BJ (cell line): Measurements from ENCODE around the gene F5. TPM values are rescaled to one million over a fixed set of nuclear protein-coding genes. Genes with fewer than 3 reads are reported as not detected.

Experiments used
- CTCF ChIA-PET: fragments of 350-600 bp; formaldehyde crosslinking; extraction: SDS; loops from one replicate; lab custom pipeline; 2021; ENCODE audit warnings: antibody characterized with exemption, inconsistent platforms; lab: Yijun Ruan, JAX
- POLR2A ChIA-PET: fragments of 300-600 bp; sonication (Branson Sonifier 250); formaldehyde crosslinking; extraction: SDS; loops from one replicate; lab custom pipeline; 2021; ENCODE audit warnings: antibody characterized with exemption; lab: Charles Lee
- DNase-seq: peaks from one replicate; pipeline ENCODE4 v3.0.0-alpha.2; 2011; ENCODE audit warnings: low read depth
- H3K27me3 ChIP-seq: 2 replicates; pipeline ENCODE4 v1.6.0; 2011; ENCODE audit warnings: low read length; ENCODE audit not compliant: control insufficient read depth, insufficient read depth
- H3K36me3 ChIP-seq: 2 replicates; pipeline ENCODE4 v1.5.1; 2011; ENCODE audit warnings: low read length; ENCODE audit not compliant: control insufficient read depth, insufficient read depth
- H3K4me3 ChIP-seq: 2 replicates; pipeline ENCODE4 v1.5.1; 2011; ENCODE audit warnings: low read depth, mild to moderate bottlenecking, control low read depth, low read length
- polyA plus RNA-seq: library from polyadenylated mRNA; depleted of rRNA; stranded (reverse); fragments of >200 nt; gene quantifications from 2 replicates; pipeline ENCODE4 v1.2.3, GENCODE V29; 2011
- TF ChIP-seq, protein P1 (sequence below): IDR thresholded peaks from 2 replicates; pipeline ENCODE4 v1.5.1; 2011; ENCODE audit warnings: low read depth, mild to moderate bottlenecking, control low read depth, inconsistent platforms, low read length, moderate library complexity; ENCODE audit not compliant: insufficient read depth

Gene F5
- polyA plus RNA-seq, 1 experiment: not detected

DNA sequence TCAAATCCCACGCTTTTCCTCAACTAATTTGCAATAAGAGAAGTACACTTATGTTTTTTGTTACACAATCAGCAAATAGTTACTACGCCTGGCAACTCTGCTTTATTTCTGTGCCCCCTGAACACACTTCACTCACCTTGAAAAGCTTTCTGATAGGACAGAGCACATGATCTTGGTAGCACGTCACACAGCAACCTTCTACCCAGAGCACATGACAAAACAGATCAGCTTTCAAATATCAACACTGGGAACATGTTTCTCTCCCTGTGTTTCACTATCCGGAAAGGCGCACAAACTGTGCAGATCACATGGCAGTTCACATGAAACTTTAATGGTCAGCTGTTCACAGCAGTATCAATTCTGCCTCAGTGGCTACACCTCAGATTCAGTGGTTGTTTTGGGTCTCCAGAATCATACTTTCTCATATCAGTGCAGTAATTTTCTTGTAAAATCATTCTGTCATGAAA lies 102.7 kb downstream of the F5 start:
- ChIA-PET CTCF (interaction anchor here (0.8 to 1.4 kb wide), 2 partner anchors 11 to 62 kb away, joined by 3 read pairs; no protein-coding TSS in a partner anchor), POLR2A (no interaction called here)
- Histone ChIP-seq H3K4me3 (no peak overlapping the region), H3K27me3 (no peaks in the 10 kb centered on the region), H3K36me3 (no peaks in the 10 kb centered on the region)
- DNase-seq: no peak
- TF ChIP-seq, protein P1, sequence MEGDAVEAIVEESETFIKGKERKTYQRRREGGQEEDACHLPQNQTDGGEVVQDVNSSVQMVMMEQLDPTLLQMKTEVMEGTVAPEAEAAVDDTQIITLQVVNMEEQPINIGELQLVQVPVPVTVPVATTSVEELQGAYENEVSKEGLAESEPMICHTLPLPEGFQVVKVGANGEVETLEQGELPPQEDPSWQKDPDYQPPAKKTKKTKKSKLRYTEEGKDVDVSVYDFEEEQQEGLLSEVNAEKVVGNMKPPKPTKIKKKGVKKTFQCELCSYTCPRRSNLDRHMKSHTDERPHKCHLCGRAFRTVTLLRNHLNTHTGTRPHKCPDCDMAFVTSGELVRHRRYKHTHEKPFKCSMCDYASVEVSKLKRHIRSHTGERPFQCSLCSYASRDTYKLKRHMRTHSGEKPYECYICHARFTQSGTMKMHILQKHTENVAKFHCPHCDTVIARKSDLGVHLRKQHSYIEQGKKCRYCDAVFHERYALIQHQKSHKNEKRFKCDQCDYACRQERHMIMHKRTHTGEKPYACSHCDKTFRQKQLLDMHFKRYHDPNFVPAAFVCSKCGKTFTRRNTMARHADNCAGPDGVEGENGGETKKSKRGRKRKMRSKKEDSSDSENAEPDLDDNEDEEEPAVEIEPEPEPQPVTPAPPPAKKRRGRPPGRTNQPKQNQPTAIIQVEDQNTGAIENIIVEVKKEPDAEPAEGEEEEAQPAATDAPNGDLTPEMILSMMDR: no peak

DNA sequence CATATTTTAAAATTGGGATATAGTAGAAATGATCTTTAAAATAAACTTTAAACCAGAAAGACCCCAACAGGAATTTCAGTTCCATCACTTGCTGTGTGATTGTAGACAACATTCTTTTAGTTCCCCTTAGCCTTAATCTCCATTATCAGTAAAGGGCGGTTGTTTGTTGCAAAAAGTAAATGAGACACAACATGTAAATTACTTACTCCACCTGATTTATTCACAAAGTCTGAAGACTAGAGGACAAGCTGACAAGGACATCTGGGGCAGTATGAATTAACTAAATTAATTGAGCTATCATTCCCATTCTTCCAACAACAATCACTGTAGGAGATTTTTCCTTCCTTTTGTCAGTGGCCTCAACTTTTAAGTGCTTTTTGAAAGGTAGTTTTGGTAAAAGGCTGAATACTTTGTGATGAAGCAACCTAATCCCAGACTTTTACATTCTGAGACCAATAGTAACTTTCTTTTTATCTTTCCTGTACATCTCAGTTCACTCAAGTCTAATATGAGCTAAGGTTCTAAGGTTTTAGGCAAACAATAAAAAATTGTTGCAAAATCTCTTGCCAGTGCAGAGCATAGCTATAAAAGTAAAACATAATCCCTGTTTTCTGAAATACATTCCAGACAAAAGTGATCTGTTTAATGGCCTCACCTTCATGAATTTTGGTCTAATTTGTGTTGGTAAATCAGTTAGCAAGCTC lies 106.8 kb downstream of the F5 start:
- no peak for DNase-seq
- Histone ChIP-seq H3K36me3 (0 out of 2 replicates have a peak, but pooled peaks cover 1% of the 10 kb centered on the region), H3K4me3 (no peak overlapping the region), H3K27me3 (no peaks in the 10 kb centered on the region)
- TF ChIP-seq, protein P1: no peak
- ChIA-PET POLR2A (no interaction called here), CTCF (interaction anchor here (1.1 to 1.4 kb wide), 2 partner anchors 16 to 67 kb away, joined by 3 to 4 read pairs; no protein-coding TSS in a partner anchor)

DNA sequence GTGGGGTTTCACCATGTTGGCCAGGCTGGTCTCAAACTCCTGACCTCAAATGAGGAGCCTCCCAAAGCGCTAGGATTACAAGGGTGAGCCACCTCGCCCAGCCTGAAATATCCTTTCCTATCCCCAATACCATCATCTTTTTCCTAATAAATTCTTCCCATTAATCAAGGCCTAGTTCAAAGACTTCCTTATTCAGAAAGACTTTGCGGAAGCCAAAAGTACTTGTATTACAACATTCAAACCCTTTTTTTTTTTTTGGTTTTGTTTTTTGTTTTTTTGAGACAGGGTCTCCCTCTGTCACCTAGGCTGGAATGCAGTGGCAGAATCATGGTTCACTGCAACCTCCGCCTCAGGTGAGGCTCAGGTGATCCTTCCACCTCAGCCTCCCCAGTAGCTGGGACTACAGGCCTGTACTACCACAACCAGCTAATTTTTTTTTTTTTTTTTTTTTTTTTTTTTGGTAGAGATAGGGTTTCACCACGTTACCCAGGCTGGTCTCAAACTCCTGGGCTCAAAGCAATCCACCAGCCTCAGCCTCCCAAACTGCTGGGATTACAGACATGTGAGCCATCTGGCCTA lies 108.1 kb downstream of the F5 start:
- POLR2A ChIA-PET: no interaction called here
- CTCF ChIA-PET: no interaction called here
- Histone ChIP-seq H3K36me3 (0 out of 2 replicates have a peak, but pooled peaks cover 1% of the 10 kb centered on the region), H3K4me3 (no peak overlapping the region), H3K27me3 (no peaks in the 10 kb centered on the region)
- TF ChIP-seq, protein P1: no peak
- no peak for DNase-seq

DNA sequence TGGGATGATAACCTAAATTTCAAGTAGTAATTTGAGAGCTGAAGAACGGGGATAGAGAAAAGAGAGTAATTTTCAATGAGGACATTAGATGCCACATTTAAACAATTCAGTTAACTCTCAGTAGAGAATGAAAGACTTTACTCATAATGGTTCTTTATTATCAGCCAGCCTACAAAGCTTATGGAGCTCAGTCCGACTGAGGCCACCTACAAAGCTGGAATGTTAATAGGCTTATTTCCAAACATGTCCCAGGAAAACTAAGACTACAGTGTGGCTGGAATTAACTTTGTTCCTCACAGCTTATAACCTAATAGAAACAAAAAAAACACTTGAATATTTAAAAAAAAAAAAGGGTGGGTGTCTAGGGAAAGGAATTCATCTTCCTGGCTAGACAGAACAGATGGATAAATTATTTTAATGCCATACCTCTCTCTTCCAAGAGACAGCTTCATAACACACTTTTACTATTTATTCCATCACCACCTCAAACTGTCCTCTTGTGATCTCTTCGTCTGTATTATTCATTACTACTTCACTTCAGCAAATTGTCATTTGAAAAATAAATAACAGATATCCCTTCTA lies 110.4 kb downstream of the F5 start:
- TF ChIP-seq, protein P1: no peak
- no peaks in the 10 kb centered on the region for H3K27me3 ChIP-seq
- DNase-seq: no peak
- 0 out of 2 replicates have a peak, but pooled peaks cover 1% of the 10 kb centered on the region for H3K36me3 ChIP-seq
- no peak overlapping the region for H3K4me3 ChIP-seq
- POLR2A ChIA-PET: no interaction called here
- CTCF ChIA-PET: interaction anchor here (1.6 kb wide), 1 partner anchor 74 kb away, joined by 3 read pairs; no protein-coding TSS in a partner anchor
